GM18505 (cell line): ENCODE measurements around the gene RABGGTA.

ENCODE experiments used
- ATAC-seq: cut with Tn5 transposase; IDR thresholded peaks from one replicate; pipeline ENCODE4 v1.9.1; 2021; ENCODE audit not compliant: unreplicated experiment
- POLR2A ChIP-seq: IDR thresholded peaks from 4 replicates; pipeline ENCODE4 v1.6.1; 2011; ENCODE audit warnings: borderline replicate concordance; ENCODE audit not compliant: insufficient read depth, insufficient read length; ENCODE audit errors: extremely low read depth

The RABGGTA gene

DNA sequence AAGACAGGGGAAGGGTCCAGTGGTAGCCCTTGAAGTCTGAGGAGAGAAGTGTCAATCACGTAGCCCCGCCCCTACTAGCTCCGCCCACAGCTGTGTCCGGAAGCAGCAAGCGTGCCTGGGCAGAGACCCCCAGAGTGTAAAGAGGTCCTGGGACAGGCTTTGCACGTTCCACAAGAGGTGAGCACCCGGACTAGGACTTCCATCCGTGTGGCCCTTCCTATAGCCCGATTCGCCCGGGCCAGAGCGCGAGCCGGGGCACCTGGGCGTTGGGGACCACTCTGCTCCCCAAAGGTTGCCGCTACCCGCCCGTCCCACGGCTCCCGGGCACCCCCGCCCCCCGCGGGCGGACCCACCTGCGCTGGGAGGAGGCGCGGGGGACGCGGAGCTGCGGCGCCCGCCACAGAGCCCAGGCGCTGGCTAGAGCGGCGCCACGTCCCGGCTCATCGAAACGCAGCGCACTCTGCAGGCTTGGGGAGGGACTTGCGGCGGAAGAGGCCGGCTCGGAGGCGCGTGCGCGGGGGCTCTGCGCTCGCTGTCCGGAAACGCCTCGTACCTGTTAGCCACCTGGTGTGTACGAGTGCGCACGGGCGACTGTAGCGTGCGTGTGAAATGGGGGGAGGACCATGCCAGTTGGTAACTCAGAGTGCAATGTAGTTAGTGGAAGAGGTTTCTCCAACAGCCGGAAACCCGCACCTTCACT lies at the start of gene RABGGTA:
Gene RABGGTA (minus strand): TSS at position 464 of the 700 bp plus-strand sequence. CDS start 482 bp downstream, outside the sequence.
- peak; percentile 81 for ATAC-seq
- peak; percentile 93 for TF ChIP-seq POLR2A

GRCh38 chr14:24317141-24317928 lies 45.9 kb upstream of the RABGGTA start:
- ATAC-seq, result no peak

GRCh38 chr14:24316597-24316950 lies 45.2 kb upstream of the RABGGTA start:
- no peak for ATAC-seq

More at GRCh38 chr14:24317141-24317928, 45.9 kb upstream of the RABGGTA start:
- no peak for TF ChIP-seq POLR2A

DNA sequence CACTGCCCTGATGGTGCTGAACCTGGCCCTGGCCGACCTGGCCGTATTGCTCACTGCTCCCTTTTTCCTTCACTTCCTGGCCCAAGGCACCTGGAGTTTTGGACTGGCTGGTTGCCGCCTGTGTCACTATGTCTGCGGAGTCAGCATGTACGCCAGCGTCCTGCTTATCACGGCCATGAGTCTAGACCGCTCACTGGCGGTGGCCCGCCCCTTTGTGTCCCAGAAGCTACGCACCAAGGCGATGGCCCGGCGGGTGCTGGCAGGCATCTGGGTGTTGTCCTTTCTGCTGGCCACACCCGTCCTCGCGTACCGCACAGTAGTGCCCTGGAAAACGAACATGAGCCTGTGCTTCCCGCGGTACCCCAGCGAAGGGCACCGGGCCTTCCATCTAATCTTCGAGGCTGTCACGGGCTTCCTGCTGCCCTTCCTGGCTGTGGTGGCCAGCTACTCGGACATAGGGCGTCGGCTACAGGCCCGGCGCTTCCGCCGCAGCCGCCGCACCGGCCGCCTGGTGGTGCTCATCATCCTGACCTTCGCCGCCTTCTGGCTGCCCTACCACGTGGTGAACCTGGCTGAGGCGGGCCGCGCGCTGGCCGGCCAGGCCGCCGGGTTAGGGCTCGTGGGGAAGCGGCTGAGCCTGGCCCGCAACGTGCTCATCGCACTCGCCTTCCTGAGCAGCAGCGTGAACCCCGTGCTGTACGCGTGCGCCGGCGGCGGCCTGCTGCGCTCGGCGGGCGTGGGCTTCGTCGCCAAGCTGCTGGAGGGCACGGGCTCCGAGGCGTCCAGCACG lies 44.6 kb upstream of the RABGGTA start:
- ATAC-seq, result no peak
- no peak for TF ChIP-seq POLR2A

More at GRCh38 chr14:24316597-24316950, 45.2 kb upstream of the RABGGTA start:
- TF ChIP-seq POLR2A, result no peak

GRCh38 chr14:24315243-24315806 lies 43.9 kb upstream of the RABGGTA start:
- no peak for ATAC-seq
- no peak for TF ChIP-seq POLR2A

GRCh38 chr14:24314377-24315193 lies 43.2 kb upstream of the RABGGTA start:
- no peak for TF ChIP-seq POLR2A
- ATAC-seq, result no peak

DNA sequence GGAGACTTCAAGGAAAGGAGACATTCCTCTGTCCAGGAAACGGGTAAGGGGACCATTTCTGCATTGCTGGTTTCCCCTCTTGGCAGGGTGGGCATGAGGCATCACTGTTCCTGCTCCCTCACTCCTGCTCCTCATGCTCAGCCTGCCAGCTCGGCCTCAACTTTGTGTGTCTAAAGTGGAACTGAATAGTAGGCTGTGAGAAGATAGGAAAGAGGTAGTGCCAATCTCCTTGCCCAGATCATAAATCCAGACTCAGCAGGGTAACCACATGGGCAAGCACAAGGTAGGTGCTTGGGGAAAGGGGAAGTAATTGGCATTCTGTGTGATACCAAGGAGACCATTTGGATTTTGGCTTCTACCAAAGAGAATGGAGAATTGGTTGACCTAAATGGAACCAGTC lies 42.5 kb upstream of the RABGGTA start:
- TF ChIP-seq POLR2A, result no peak
- ATAC-seq, result no peak

- no peak for ATAC-seq
- no peak for TF ChIP-seq POLR2A
Measured at GRCh38 chr14:24312736-24313507, 41.5 kb upstream of the RABGGTA start.

DNA sequence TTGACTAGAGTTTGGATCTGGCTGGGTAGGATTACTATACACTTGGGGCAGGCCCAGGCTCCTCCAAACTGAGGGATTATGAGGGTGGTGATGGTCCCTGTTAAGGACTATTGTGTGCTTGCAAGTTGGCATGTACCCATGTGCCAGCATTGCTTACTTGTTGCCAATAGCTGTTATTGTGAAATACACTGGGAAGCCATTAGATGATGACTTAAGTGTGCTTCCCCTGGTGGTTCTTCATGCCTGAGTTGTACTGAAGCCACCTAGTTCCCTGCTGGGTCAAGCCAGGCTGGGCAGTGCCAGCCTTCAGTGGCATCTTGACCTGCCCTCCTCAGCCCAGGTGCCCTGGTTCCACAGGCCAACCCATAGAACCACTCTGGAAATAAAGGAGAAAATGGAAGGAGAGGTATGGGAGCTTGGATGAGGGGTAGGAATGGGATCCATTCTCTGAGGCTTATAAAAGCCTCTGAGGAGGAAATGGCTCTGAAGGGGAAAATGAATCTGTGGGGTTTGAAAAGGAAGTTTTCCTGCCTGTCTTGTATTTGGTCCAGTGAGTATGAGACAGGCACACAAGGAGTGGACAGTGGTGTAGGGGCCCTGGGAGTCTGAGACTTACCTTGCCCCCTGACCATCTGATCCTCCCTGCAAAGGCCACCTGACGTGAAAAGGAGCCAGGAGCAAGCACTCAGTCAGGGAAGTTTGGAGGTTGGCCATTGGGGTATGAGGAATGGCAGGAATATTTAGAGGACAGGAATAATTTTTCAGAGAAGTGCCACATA lies 40.6 kb upstream of the RABGGTA start:
- ATAC-seq, result no peak
- TF ChIP-seq POLR2A, result no peak

DNA sequence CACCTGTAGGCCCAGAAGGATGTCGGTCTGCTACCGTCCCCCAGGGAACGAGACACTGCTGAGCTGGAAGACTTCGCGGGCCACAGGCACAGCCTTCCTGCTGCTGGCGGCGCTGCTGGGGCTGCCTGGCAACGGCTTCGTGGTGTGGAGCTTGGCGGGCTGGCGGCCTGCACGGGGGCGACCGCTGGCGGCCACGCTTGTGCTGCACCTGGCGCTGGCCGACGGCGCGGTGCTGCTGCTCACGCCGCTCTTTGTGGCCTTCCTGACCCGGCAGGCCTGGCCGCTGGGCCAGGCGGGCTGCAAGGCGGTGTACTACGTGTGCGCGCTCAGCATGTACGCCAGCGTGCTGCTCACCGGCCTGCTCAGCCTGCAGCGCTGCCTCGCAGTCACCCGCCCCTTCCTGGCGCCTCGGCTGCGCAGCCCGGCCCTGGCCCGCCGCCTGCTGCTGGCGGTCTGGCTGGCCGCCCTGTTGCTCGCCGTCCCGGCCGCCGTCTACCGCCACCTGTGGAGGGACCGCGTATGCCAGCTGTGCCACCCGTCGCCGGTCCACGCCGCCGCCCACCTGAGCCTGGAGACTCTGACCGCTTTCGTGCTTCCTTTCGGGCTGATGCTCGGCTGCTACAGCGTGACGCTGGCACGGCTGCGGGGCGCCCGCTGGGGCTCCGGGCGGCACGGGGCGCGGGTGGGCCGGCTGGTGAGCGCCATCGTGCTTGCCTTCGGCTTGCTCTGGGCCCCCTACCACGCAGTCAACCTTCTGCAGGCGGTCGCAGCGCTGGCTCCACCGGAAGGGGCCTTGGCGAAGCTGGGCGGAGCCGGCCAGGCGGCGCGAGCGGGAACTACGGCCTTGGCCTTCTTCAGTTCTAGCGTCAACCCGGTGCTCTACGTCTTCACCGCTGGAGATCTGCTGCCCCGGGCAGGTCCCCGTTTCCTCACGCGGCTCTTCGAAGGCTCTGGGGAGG lies 39.5 kb upstream of the RABGGTA start, which contains the start of gene LTB4R:
Gene LTB4R (plus strand): TSS at position 857 of the 959 bp plus-strand sequence. CDS start 4,150 bp downstream, outside the sequence.
- no peak for TF ChIP-seq POLR2A
- ATAC-seq, result peak; percentile 67

DNA sequence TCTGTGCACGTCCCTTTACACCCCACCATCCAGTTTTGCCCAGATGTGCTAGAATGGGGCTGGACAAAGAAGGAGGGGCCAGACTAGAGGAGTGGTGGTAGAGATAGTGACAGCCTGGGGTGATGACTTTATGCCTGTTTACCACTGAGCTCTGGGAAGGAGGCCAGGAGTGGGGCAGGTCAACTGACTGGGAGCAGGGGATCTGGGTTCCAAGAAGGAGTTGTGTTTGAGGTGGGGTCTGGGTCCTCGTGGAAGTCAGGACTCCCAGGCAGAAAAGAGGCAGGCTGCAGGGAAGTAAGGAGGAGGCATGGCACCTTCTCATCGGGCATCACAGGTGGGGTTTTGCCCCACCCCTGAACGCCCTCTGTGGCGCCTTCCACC lies 38.9 kb upstream of the RABGGTA start:
- no peak for ATAC-seq
- TF ChIP-seq POLR2A, result no peak
